AG10803 (cell line): Measurements from ENCODE around the gene AHDC1.

Experiments used
- DNase-seq: peaks from one replicate; pipeline ENCODE4 v3.0.0; 2010; ENCODE audit warnings: low read depth
- H3K4me3 ChIP-seq: 2 replicates; pipeline ENCODE4 v1.5.1; 2011; ENCODE audit warnings: mild to moderate bottlenecking, low read length, control low read depth
- CTCF ChIP-seq: conservative IDR thresholded peaks from 2 replicates; pipeline ENCODE4 v1.5.1; 2011; ENCODE audit warnings: mild to moderate bottlenecking, low read length, control low read depth, inconsistent platforms

The AHDC1 gene

GRCh38 chr1:27598902-27599528, 4.9 kb downstream of the AHDC1 start:
- H3K4me3 ChIP-seq: peak overlapping the region; percentile 29
- no peak for TF ChIP-seq CTCF
- DNase-seq: peak; percentile 53

- no peak overlapping the region for H3K4me3 ChIP-seq
- no peak for DNase-seq
- TF ChIP-seq CTCF: no peak
Measured at GRCh38 chr1:27598295-27598687, 5.7 kb downstream of the AHDC1 start.

DNA sequence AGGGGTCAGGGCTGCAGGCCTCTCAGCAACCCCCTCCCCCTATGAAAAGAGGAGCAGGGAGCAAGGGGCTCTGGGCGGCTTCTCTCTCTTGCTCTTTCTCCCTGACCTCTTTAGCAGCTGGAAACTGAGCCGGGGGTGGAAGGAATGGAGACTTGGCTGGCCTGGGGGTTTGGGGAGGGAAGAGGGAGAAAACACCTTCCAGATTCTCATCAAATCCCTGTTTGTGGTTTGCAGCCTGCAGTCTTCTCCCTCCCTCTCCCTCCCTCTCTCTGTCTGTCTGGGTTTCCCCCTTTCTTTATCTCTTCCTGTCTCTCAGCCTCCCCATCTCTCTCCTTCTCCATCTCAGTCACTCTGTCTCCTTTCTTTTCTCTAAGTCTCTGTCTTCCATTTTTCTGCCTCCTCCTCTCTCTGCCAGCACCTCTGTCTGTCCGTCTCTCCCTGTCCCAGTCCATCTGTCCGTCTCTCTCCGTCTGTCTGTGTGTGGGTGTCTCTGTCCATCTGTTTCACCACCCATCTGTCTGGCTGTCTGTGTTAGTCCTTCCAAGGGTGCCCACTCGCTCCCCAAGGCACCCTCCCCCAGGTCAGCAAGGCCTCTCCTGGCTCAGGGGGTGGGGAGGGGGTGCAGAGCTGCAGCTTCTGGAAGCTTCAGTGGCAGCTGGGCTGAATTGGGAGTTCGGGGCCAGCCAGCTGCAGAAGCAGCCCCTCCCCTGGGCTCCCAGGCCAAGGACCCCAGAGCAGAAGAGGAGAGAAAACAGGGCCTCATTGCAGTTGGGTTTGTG, 6.2 kb downstream of the AHDC1 start:
- peak overlapping the region; percentile 12; the same call in 1 of the 2 replicates for H3K4me3 ChIP-seq
- no peak for TF ChIP-seq CTCF
- DNase-seq: peak; percentile 42

GRCh38 chr1:27596986-27597385, 7.0 kb downstream of the AHDC1 start:
- no peak overlapping the region for H3K4me3 ChIP-seq
- no peak for DNase-seq
- TF ChIP-seq CTCF: no peak

DNA sequence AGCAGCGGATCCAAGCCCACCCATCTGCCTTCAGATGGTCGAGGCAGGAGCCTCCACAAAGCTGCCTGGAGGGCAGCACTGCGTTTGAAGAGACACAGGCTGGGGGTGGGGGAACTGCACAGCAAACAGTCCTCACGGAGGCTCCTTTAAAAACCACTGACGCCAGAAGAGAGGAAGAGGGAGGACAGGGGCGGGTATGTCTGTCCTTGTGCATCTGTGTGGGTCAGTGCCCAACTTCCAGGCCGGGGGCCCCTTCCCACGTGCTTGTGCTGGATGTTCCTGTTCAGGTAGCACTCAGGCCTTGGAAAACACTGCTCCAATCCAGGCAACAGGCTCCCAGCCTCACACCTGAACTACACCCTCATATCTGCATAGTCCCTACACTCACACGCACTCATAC, 7.7 kb downstream of the AHDC1 start:
- TF ChIP-seq CTCF: no peak
- DNase-seq: no peak
- H3K4me3 ChIP-seq: no peak overlapping the region

- DNase-seq: no peak
- no peak for TF ChIP-seq CTCF
- no peak overlapping the region for H3K4me3 ChIP-seq
Measured at GRCh38 chr1:27595597-27595996, 8.3 kb downstream of the AHDC1 start.
